HPDE6-E6E7 (cell line): ENCODE data around the gene KLF18.
"Not testable (repeated sequence)": the region's sequence is repeated elsewhere in the genome, so short reads cannot be mapped to it uniquely, and the experiment has no call there.

Experiments used
- DNase-seq: peaks from one replicate; pipeline ENCODE4 v3.0.0; 2011; ENCODE audit warnings: missing footprints; ENCODE audit errors: extremely low spot score

Gene KLF18

GRCh38 chr1:44141531-44141930, at the start of gene KLF18:
Gene KLF18, minus strand, starts transcription at chr1:44141631. Its CDS starts 0 bp downstream, at chr1:44141631.
- DNase-seq = no peak

GRCh38 chr1:44174630-44175029, 33.2 kb upstream of the KLF18 start:
- DNase-seq = no peak

GRCh38 chr1:44170281-44170823, 28.9 kb upstream of the KLF18 start:
- DNase-seq = no peak

DNA sequence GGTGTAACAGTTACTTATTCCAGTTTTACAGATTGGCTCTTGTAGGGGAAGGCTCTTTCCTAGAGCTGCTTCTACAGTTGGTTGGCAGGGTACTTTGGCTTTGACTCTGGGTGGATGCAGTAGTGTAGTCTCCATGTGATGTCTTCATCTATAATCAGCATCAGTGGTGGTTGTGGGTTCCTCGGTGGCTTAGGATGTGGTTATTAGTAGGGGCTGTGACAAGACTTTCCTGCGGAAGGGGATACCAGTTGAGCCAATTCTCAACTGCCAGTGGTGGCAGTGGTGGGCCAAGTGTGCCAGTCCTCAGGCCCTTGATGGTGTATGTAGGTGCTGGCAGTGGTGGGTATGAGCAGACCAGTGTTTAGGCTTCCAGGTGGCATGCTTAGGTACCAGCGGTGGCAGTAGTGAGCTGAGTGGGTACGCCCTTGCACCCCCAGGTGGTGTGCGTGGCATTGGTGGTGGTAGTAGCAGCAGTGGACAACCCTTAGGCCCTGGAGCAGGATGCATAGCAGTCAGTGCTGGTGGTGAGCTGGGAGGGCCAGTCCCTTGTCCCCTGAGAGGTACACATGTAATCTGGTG, 27.2 kb upstream of the KLF18 start:
- no peak for DNase-seq

- no peak for DNase-seq
Measured at GRCh38 chr1:44161546-44161945, 20.1 kb upstream of the KLF18 start.

GRCh38 chr1:44158871-44159270, 17.4 kb upstream of the KLF18 start:
- DNase-seq = no peak

DNA sequence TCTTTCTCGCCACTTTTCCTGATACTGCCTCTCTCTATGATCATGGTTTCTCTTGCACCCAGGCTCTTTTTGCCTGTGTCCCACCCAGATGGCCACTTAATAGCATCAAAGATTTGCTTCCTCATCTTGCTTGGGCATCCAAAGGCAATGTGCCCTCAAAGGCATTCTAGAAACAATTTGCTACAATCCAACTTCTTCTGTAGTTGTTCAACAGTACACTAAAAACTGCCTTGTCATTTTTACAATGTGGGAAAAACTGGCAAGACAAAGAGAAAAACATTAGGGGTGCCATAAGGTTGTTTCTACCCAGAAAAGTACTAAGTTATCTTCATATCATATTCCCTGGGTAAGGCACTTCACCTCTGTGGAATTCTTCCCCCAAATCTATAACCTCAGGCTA, 16.5 kb upstream of the KLF18 start:
- no peak for DNase-seq

- DNase-seq = no peak
Measured at GRCh38 chr1:44154049-44154448, 12.6 kb upstream of the KLF18 start.

- DNase-seq = no peak
Measured at GRCh38 chr1:44152692-44153091, 11.3 kb upstream of the KLF18 start.

- DNase-seq = no peak
Measured at GRCh38 chr1:44151808-44152207, 10.4 kb upstream of the KLF18 start.

GRCh38 chr1:44151332-44151731, 9.9 kb upstream of the KLF18 start:
- DNase-seq = no peak

- no peak for DNase-seq
Measured at GRCh38 chr1:44147582-44147981, 6.2 kb upstream of the KLF18 start.

GRCh38 chr1:44146536-44147361, 5.3 kb upstream of the KLF18 start:
- no peak for DNase-seq

- DNase-seq = no peak
Measured at GRCh38 chr1:44144962-44145756, 3.7 kb upstream of the KLF18 start.

GRCh38 chr1:44139565-44139964, 1.9 kb downstream of the KLF18 start:
- not testable (repeated sequence) for DNase-seq

DNA sequence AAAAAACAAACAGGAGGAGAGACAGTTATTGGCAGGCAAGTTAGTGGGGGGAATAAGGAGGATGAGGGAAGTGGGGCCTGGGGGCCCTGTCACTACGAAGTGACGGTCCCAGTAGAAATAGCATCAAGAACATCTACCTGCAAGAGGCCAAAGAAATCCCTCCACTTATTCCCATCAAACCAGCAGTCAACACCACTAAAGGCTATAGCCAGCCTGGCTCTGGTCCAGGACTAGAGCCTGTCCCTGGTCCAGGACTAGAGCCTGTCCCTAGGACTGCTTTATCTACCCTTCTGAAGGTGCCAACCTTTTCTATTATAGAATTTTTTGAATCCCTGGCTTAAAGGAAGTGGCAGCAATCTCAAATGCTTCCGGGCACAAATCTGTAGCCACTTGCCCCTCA, 3.2 kb downstream of the KLF18 start:
- DNase-seq = no peak

- no peak for DNase-seq
Measured at GRCh38 chr1:44135886-44136285, 5.5 kb downstream of the KLF18 start.

GRCh38 chr1:44134071-44134920, 7.1 kb downstream of the KLF18 start:
- DNase-seq = no peak

GRCh38 chr1:44131411-44131810, 10.0 kb downstream of the KLF18 start:
- no peak for DNase-seq

DNA sequence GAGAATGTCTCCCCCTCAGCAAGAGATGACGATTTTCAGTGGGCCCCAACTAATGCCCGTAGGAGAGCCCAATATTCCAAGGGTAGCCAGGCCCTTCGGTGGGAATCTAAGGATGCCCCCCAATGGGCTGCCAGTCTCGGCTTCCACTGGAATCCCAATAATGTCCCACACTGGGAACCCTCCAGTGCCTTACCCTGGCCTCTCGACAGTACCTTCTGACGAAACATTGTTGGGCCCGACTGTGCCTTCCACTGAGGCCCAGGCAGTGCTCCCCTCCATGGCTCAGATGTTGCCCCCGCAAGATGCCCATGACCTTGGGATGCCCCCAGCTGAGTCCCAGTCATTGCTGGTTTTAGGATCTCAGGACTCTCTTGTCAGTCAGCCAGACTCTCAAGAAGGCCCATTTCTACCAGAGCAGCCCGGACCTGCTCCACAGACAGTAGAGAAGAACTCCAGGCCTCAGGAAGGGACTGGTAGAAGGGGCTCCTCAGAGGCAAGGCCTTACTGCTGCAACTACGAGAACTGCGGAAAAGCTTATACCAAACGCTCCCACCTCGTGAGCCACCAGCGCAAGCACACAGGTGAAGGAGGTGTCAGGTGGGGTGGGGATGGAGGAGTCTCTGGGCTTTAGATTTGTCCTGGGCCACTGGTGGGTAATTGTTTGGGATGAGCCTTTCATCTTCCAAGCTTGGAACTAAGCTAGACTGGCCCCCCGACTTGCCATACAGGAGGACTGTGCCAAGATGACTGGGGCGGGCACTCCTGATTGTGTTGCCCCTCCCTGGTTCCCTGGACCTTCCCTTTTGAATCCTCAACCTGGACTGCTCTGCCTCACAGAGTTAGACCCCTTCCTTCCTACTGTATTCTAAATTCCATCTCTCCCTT, 11.6 kb downstream of the KLF18 start:
- no peak for DNase-seq
